HS-5 (cell line): ENCODE results near the gene CHRNB2.

Source experiments
- DNase-seq: peaks from one replicate; pipeline ENCODE4 v3.0.0-alpha.2; 2012; ENCODE audit warnings: low read depth

The CHRNB2 gene

DNA sequence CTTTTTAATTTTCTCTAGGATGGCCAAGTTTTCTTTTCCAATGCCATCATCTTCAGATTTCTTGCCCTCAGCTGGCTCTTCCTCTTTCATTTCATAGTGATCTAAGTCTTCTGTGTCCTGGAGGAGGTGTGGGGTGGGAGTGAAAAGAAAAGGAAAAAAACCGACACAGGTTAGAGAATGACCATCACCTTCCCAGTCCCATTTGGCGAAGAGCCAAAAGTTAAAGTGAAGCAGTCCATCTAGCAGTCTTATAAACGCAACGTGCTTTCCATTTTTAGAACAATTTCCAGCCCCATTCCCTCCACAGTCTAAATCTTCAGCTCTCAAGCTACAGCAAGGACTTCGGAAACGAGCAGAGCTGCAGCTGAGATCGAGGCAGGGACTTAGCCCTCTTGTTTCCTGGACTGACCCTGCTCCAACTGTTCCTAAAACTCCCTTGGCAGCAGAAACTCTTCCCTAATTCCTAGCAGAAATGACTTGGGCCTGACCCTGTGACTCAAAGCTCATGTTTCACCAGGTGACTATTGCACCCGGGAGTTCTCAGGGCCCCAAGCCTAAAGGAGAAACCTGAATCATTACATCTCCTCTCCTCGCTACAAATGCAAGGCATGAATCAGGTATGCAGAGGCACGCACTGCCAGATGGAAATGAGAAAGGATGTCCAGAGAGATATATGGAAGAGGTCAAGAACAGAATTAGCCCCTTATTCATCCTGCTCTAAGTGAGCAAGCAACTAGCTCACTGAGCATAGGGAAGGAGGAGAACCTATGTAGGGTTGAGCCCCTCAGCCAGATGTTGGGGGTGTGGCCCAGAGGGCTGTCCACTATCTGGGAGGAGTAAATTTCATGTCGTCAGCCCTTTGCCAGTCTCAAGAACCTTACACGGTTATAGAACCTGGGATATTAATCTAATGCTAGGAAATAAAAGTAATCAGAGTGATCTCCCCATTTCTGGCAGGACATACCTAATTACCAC lies 14.2 kb upstream of the CHRNB2 start:
- DNase-seq: no peak

GRCh38 chr1:154556422-154556821 lies 11.2 kb upstream of the CHRNB2 start:
- no peak for DNase-seq

GRCh38 chr1:154557248-154557938 lies 10.2 kb upstream of the CHRNB2 start:
- no peak for DNase-seq

GRCh38 chr1:154557939-154558719 lies 9.4 kb upstream of the CHRNB2 start, which contains the start of gene UBE2Q1:
Gene UBE2Q1 (minus strand): TSS chr1:154558662. CDS start chr1:154558553, 109 bp downstream.
- no peak for DNase-seq

- DNase-seq: peak; percentile 92
These were observed 8.7 kb upstream of the CHRNB2 start for GRCh38 chr1:154558720-154559465.

- peak; percentile 76 for DNase-seq
These were observed 8.0 kb upstream of the CHRNB2 start for GRCh38 chr1:154559466-154560044.

DNA sequence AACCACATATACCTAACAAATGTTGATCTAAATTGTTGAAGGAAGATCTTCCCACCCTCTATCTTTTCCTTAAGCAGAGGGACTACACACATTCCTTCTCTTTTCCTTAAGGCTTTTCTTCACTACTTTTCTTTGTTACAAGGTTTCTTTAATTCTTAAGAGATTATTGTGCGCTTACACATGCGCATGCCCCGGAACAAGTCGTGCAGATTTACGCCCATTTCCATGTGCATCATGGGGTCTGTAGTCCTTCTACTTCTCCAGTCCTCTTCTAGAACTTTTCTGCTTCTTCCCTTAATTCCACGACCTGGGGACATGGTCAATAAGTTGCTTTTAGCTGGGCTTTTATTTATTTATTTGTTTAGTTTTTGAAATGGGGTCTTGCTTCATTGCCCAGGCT lies 1.7 kb upstream of the CHRNB2 start:
- no peak for DNase-seq

- DNase-seq: no peak
These were observed 708 bp downstream of the CHRNB2 start for GRCh38 chr1:154568157-154568815.

DNA sequence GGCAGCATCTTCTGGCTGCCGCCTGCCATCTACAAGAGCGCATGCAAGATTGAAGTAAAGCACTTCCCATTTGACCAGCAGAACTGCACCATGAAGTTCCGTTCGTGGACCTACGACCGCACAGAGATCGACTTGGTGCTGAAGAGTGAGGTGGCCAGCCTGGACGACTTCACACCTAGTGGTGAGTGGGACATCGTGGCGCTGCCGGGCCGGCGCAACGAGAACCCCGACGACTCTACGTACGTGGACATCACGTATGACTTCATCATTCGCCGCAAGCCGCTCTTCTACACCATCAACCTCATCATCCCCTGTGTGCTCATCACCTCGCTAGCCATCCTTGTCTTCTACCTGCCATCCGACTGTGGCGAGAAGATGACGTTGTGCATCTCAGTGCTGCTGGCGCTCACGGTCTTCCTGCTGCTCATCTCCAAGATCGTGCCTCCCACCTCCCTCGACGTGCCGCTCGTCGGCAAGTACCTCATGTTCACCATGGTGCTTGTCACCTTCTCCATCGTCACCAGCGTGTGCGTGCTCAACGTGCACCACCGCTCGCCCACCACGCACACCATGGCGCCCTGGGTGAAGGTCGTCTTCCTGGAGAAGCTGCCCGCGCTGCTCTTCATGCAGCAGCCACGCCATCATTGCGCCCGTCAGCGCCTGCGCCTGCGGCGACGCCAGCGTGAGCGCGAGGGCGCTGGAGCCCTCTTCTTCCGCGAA lies 3.8 kb downstream of the CHRNB2 start:
- DNase-seq: no peak

- DNase-seq: no peak
These were observed 4.3 kb downstream of the CHRNB2 start for GRCh38 chr1:154571964-154572288.

GRCh38 chr1:154572468-154573167 lies 5.0 kb downstream of the CHRNB2 start:
- no peak for DNase-seq

DNA sequence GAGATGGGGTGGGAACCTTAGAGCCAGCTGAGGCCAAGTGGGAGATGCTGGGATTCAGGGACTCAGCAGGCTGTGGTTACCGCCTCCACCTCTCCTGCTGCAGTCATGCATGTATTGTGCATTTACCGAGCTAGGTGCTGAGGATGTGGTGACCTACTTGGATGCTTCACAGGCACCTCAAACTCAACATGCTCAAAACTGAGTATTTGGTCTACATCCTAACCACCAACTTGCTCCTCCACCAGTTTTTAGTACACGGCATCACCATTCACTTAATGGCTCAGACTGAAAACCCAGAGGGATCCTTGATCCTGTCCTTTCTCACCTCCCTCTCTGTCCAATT lies 5.6 kb downstream of the CHRNB2 start:
- no peak for DNase-seq

DNA sequence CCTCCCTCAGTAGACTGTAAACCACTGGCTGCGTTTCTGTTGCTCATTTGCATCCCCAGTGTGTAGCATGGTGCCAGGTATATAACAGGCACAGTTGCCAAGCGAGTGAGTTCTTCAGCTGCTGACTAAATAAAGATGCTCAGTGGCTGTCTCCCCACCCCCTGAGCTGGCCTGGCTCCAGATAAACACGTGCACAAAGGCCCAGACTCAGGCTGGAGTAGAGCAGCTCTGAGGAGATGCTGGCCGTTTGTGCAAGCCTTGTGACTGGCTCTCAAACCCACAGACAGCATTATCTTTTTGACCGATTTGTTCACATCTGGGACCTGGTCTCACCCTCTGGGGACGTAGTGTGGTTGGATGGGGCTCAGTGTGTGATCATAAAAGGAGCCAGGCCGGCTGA lies 7.1 kb downstream of the CHRNB2 start:
- no peak for DNase-seq

DNA sequence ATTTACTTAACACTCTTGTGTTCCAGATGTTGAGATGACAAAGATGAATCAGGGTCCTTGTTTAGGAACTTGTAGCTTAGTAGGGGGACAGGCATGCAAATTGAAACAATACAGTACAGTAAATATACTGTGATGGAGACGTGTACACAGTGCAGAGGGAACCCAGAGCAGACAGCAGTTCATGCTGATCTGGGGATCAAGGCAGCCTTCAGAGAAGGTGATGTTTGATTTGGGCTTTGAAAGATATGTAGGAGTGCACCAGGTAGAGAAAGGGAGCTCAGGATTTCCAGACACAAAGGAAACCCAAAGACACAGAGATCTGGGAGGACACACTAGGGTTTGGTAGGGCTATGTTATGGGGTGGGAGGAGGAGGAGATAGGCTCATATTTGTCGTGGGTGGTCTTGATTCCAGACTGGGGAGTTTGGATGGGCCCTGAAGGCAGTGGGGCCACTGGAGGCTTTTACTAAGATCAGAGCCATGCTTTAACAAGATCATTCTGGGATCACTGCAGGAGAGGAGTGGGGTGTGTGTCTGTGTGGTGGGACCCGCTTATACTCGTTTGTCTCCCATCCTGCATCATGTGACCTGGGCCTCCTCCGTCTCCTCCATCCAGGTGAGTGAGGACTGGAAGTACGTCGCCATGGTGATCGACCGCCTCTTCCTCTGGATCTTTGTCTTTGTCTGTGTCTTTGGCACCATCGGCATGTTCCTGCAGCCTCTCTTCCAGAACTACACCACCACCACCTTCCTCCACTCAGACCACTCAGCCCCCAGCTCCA lies 7.8 kb downstream of the CHRNB2 start:
- DNase-seq: no peak

- no peak for DNase-seq
These were observed 8.5 kb downstream of the CHRNB2 start for GRCh38 chr1:154575951-154576566.

DNA sequence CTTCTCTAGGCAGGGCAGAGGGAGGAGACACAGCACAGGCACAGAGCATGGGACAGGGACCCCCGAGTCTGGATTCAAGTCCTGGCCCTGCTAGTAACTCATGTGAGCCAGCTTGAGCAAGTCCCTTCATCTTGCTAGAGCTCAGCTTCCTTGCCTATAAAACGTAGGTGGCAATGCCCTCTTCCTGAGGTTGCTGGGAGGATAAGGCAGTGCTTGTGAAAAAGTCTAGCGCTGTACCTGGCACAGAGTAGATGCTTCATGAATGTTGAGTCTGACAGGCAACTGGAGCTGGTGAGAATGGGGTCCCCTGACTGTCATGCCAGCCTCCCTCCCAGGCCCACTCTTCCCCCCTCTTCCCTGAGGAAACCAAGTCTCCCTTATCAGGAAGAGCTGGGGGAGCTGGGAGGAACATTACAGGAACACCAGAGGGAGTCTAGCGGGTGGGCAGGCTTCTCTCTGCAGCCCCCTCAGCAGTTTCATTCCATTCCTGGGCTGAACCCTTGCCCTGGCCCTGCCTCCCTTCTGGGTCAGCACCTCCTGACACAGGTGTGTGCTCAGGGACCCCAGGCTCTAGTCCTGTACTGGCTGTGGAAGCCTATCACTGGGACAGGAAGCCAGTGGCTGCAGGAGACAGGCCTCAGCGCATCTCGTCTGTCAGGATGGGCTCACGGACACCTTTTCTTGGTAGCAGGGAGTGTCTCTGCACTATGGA lies 9.9 kb downstream of the CHRNB2 start:
- no peak for DNase-seq

GRCh38 chr1:154578058-154578418 lies 10.5 kb downstream of the CHRNB2 start:
- DNase-seq: no peak

GRCh38 chr1:154579374-154579773 lies 11.8 kb downstream of the CHRNB2 start:
- no peak for DNase-seq
